ENCODE data around the gene F11R. TPM values are rescaled to one million over a fixed set of nuclear protein-coding genes. Genes with fewer than 3 reads are reported as not detected.

The F11R gene
- total RNA-seq, 1 donor from 2014 or later: 178 TPM

- no peaks in the 10 kb centered on the region for H3K36me3 ChIP-seq
- no peaks in the 10 kb centered on the region for H3K27me3 ChIP-seq
- H3K9me3 ChIP-seq: no peaks in the 10 kb centered on the region
- DNase-seq (ENCODE audit: extremely low spot score in 2 of 2): no peak
- no peak for TF ChIP-seq POLR2AphosphoS5 (IDR thresholded peaks at IDR 0.05; ENCODE audit: insufficient read depth in 1 of 2, low read depth in 1 of 2)
- TF ChIP-seq POLR2A (IDR thresholded peaks at IDR 0.05): no peak
- no peak for TF ChIP-seq CTCF (IDR thresholded peaks at IDR 0.05)
- no peak overlapping the region for H3K4me3 ChIP-seq
- intact Hi-C loops (cut with DNase I): no loop called here
- no peaks in the 10 kb centered on the region for H3K4me1 ChIP-seq
- H3K27ac ChIP-seq: no peak overlapping the region
These were observed 33.3 kb upstream of the F11R start for GRCh38 chr1:161054232-161054631.

- no peak for DNase-seq (ENCODE audit: extremely low spot score in 2 of 2)
- Histone ChIP-seq H3K9me3 (no peaks in the 10 kb centered on the region), H3K36me3 (no peaks in the 10 kb centered on the region), H3K4me1 (no peaks in the 10 kb centered on the region), H3K27ac (no peak overlapping the region), H3K4me3 (no peak overlapping the region), H3K27me3 (no peaks in the 10 kb centered on the region)
- no peak for TF ChIP-seq CTCF (IDR thresholded peaks at IDR 0.05)
- TF ChIP-seq POLR2AphosphoS5 (IDR thresholded peaks at IDR 0.05; ENCODE audit: insufficient read depth in 1 of 2, low read depth in 1 of 2): no peak
- intact Hi-C loops (cut with DNase I): no loop called here
These were observed 31.9 kb upstream of the F11R start for GRCh38 chr1:161052899-161053298.

GRCh38 chr1:161051219-161051618 lies 30.3 kb upstream of the F11R start:
- no peak for TF ChIP-seq CTCF (IDR thresholded peaks at IDR 0.05)
- no peak for TF ChIP-seq POLR2AphosphoS5 (IDR thresholded peaks at IDR 0.05; ENCODE audit: insufficient read depth in 1 of 2, low read depth in 1 of 2)
- TF ChIP-seq POLR2A (IDR thresholded peaks at IDR 0.05): no peak
- H3K4me1 ChIP-seq: no peaks in the 10 kb centered on the region
- no peak overlapping the region for H3K4me3 ChIP-seq
- intact Hi-C loops (cut with DNase I): no loop called here
- H3K27me3 ChIP-seq: no peaks in the 10 kb centered on the region
- H3K27ac ChIP-seq: no peak overlapping the region
- no peaks in the 10 kb centered on the region for H3K36me3 ChIP-seq
- no peaks in the 10 kb centered on the region for H3K9me3 ChIP-seq
- DNase-seq (ENCODE audit: extremely low spot score in 2 of 2): no peak

- intact Hi-C loops (cut with DNase I): loop anchor here (5.0 kb wide), 1 partner anchor 48 kb away; the partner anchor contains the start of gene KLHDC9
- Histone ChIP-seq H3K9me3 (no peaks in the 10 kb centered on the region), H3K36me3 (no peaks in the 10 kb centered on the region)
These were observed 28.2 kb upstream of the F11R start for GRCh38 chr1:161048949-161049722.

More at GRCh38 chr1:161048949-161049722, 28.2 kb upstream of the F11R start:
- DNase-seq (ENCODE audit: extremely low spot score in 2 of 2): no peak
- Histone ChIP-seq H3K4me3 (no peak overlapping the region), H3K4me1 (peaks cover 6% of the 10 kb centered on the region), H3K27me3 (no peaks in the 10 kb centered on the region), H3K27ac (no peak overlapping the region)
- TF ChIP-seq POLR2A (IDR thresholded peaks at IDR 0.05) (no peak), CTCF (IDR thresholded peaks at IDR 0.05) (no peak), POLR2AphosphoS5 (IDR thresholded peaks at IDR 0.05; ENCODE audit: insufficient read depth in 1 of 2, low read depth in 1 of 2) (no peak)
